ENCODE results near the gene GRIN1.

Gene GRIN1

DNA sequence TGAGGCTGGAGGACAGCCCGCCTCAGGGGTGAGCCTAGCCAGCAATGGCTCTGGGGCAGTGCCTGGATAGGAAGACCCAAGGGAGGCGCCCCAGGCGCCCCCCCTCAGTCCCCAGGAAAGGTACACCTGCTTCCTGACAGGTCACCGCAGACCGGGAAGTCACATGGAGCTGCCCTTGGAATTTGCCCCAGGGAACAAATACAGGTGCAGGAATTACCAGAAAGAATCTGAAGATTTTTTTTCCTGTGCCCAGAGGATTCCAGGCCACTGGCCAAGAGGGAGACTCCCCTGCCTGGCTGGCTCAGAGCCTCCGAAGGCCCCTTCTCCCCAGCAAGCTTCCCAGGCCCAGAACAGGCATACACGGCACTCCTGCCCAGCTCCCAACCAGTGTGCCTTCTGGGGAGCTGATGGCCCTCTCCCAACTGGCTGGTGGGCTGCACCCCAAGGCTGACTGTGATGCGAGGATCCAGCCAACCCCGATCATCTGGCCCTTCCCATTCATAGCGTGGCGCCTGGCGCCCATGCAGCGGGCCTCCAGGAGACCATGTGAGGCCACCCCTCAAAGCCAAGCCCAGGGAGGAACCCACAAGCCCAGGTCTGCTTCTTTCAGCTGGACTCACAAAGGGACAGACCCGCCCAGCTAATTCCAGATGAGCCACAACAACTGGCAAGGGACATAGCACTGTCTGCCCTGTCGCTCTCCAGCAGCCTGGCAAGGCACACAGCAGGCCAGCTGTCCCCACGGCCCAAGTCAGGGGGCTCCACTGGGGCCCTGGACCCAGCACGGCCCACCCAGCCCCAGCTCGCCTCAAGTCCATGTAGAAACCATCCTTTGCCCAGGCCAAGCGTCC lies 59.3 kb downstream of the GRIN1 start:
- DNase-seq: peak; percentile 37

DNA sequence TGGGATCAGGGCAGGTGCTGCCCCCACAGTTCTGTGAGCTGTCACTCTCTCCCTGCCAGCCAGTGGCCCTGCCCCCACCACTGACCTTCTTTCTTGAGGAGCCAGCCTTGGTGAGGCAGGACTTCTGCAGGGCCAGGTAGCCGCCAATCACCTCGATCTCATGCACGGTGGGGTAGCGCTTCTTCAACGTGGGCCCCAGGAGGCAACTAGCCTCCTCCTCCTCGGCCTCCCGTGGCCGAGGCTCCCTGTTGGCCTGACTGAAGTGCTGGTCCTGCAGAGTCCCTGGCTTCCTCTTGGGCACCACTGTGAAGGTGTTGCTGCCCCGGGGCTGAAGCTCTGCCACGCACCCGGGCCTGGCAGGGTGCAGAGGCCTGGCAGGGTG lies 59.9 kb downstream of the GRIN1 start:
- peak; percentile 41 for DNase-seq

DNA sequence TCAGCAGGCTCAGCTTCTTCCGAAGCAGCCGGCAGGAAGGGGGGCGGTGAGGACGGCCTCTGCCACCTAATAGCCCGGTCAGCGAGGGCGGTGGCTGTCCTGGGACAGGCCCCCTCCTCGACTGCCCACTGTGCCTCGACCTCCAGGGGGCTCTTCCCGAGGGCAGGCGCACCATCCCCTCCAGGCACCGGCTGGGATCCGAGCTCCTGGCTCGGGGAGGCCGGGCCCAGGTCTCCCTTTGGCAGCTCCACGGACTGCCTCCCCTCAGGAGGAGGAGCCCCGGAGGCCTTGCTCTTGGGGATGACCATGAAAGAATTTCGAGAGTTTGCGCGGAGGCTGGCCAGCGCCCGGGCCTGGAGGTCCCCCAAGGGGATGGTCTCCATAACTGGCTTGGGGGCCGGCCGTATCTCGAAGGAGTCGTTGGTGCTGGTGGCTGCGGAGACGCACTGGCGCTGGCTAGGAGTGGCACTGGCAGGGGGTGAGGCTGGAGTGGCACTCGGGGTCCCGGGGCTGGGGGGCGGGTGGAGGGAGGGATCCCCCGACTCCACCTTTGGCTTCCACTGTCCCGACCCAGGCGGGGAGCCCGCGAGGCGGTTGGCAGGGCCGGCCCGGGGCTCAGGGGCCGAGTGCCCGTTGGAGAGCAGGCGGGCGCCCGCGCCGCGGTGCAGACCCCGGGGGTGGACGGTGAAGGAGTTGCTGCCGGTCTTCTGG lies 60.6 kb downstream of the GRIN1 start:
- DNase-seq: peak; percentile 47

DNA sequence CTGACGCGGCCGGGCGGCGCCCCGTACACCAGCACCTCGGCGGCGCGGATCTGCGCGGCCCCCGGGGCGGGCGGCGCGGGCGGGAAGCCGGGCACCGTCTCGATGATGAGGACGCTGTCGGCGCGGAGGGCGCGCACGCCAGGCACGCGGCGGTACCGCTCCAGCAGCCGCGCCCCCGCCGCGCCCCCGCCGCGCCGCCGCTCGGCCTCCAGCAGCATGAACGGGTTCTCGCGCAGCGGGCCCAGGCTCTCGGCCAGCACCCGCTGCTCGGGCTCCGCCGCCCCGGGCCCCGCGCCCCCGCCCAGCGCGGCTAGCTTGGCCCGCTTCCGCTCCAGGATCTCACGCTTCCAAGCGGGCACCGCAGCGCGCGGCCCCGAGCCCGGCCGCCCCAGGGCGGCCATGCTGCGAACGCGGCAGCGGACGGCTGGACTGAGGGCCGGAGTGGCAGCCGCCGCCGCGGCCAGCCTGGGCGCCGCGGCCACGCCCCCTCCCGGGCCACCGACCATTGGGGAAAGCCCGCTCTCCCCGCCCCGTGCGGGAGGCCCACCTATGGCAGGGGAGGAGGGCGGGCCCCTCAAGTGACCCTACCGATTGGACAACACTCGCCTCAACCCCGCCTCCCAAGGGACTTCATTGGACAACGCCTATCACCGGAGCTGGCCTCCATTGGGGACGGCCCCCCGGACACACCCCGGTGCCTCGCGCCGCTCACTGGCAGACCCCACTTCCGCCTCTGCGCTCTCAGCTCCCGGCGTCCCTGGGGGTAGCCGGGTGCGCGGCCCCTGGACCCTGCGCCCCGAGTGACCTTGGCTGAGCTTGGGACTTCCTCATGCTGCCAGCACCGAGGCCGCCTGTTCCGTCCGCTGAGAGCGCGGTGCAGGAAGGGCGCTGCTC lies 61.6 kb downstream of the GRIN1 start, which contains the start of gene TPRN:
TSS of gene TPRN (minus strand) at position 431 of the 894 bp plus-strand sequence. CDS start at position 401, 30 bp downstream.
- peak; percentile 100 for DNase-seq

DNA sequence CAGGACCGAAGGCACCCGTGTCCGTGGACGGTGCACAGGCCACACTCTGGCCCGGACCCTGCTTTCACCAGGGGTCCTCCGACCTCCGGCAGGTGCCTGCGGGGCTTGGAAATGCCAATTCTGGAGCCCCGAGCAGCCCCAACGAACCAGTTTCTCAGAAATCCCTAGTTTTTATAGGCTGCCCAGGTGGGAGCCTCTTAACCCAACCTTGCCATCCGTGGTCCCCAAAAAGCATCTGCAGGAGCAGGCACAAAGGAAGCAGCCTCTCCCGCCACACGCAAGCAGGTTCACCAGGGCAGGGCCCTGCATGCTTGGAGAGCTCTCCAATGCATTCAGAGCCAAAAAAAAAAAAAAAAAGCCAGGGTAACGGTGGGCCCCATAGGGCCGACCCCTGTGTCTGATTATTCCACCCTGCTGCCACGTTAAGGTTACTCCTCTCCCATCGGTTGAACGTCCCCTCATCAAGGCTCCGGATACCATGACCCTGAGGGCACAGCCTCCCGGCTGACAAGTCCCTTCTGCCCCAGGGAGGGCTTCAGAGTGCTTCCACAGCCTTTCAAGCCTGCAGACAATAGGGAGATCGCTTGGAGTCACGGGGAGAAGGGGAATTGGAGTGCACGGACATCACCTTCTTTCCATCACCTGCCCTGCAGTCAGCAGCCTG lies 62.4 kb downstream of the GRIN1 start:
- peak; percentile 41 for DNase-seq

DNA sequence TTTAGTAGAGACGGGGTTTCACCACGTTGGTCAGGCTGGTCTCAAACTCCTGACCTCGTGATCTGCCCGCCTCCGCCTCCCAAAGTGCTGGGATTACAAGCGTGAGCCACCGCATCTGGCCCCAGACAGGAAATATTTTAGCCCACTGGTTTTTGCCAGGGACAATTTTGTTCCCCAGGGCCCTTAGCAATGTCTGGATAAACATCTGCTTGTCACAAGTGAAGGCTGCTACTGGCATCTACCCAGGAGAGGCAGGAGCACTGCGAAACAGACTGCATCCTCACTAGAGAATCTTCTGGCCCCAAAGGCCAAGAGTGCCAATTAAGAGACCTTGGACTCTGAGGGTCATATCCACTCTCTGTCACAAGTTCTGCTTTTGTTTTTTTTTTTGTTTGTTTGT lies 64.0 kb downstream of the GRIN1 start:
- DNase-seq: no peak

DNA sequence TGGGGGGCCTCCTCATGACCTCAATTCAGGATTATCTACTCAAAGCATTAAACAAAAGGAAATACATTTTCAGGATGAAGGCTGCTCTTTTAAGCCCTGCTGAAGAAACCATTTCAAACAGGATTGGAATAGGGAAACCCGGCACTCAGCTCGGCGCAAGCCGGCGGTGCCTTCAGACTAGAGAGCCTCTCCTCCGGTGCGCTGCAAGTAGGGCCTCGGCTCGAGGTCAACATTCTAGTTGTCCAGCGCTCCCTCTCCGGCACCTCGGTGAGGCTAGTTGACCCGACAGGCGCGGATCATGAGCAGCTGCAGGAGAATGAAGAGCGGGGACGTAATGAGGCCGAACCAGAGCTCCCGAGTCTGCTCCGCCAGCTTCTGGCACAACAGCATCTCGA lies 65.8 kb downstream of the GRIN1 start:
- peak; percentile 47 for DNase-seq

DNA sequence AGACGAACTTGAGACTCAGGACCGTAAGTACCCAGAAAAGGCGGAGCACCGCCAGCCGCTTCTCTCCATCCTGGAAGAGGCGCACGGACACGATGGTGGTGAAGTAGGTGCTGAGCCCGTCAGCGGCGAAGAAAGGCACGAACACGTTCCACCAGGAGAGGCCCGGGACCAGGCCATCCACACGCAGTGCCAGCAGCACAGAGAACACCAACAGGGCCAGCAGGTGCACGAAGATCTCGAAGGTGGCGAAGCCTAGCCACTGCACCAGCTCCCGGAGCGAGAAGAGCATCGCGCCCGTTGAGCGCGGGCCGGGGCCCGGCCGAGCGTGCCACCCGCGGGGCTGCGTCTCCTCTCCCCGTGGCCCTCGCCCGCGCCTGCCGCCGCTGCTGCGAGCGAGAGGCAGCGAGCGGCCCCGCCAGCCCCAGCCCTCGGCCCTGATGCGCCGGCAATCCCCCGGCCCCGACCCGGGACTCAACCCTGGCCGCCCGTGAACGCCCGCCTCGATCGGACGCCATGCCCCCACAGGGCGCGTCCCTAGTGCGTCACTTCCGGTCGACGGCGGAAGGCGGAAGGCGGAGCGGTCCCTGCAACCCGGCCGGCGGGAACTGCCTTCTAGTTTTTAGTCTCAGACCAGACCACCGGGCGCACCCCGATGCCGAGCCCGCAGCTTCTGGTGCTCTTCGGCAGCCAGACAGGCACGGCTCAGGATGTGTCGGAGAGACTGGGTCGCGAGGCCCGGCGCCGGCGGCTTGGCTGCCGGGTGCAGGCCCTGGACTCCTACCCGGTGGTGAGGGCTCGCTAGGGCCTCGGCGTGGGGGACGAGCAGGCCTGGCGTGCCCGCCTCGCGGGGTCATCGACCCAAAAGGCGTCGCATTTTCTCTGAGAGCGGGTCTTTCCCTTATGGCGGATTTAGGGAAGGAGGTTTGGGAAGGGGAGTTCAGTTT lies 66.4 kb downstream of the GRIN1 start, which contains the start of the genes NDOR1 and TMEM203:
TSS of gene NDOR1 (plus strand) at position 575 of the 944 bp plus-strand sequence. CDS start at position 653, 78 bp downstream.
TSS of gene TMEM203 (minus strand) at position 523 of the 944 bp plus-strand sequence. CDS start at position 289, 234 bp downstream.
- peak; percentile 99 for DNase-seq

DNA sequence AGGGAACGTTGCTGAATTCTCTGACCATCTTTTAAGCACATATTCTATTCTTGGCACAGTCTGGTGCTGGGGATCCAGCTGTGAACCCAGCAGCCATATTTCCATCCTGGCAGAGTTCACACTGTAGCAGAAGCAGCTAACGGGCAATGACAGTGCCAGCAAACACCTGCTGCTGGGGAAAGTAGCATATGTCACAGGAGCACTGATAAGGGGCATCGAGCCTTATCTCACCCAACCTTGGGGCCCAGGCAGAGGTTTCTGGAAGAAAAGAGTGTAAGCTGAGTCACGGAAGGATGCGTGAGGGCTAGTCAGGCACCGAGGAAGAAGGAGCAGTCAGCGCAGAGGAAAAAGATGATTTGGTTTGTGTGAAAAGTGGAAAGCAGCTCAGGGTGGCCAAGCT lies 67.6 kb downstream of the GRIN1 start:
- no peak for DNase-seq

DNA sequence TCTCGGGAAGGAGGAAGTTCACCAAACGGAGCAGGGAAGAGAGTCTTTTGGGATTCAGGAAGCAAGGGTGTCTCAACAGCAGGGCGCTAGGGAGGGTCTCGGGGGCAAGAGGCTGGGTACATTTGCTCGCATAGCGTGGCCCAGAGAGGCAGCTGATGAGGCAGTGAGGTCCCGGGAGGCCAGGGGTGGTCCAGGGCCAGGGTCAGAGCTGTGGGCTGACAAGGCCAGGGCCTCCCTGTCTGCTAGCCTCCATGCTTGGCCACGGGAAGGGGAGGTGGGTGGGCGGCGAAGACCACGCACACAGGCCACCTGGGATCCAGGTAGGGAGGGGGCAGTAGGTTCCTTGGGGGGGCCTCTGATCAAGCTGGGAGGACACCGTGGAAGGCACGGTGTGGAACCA lies 72.6 kb downstream of the GRIN1 start:
- DNase-seq: no peak

DNA sequence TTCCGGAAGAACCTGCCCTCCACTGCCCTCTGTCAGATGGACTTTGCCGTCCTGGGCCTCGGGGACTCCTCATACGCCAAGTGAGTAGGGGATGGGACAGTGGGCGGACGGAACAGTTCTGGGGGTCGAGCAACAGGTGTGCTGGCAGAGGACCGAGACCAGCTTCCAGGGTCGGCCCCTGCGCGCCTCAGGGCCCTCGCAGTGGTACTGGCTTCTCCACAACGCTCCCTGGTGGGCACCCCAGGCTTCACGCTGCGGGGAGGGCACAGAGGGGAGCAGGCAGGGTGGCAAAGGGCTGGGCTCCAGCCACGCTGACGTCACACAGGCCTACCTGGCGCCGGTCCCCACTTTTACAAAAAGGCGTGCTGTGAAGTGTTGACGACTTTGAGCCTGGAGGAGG lies 73.6 kb downstream of the GRIN1 start:
- DNase-seq: peak; percentile 79

DNA sequence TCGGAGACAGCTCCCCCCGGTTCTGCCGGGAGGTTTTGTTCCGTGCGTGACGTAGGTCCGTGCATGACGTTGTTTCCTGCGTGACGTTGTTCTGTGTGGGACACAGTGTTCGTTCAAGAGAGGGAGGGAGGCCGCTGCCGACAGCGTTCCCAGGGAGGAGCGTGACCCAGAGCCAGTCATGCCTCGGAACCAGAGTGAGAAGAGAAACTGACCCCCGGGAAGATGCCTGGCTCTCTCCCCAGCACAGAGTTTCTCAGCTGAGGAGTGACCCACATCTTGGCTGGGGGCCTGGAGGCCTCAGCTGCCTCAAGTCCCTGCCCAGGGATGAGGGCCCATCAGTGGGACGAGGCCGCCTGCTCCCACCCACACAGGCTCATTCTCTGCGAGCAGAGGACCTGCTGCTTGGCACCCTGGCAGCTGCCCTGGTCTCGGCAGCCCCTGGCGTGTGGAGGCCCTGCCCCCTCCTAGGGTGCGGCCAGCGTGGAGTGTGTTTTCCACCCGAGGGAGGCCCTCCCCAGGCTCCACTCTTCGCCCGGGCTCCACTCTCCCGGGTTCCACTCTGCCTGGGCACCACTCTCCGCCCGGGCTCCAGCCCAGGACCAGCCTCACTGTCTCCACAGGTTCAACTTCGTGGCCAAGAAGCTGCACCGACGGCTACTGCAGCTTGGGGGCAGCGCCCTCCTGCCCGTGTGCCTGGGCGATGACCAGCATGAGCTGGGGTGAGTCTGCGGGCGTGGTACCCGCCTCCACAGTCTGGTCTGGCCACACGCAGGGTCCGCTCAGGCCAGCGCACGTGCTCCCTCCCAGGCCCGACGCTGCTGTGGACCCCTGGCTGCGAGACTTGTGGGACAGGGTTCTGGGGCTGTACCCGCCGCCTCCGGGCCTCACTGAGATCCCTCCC lies 74.5 kb downstream of the GRIN1 start:
- DNase-seq: peak; percentile 90

DNA sequence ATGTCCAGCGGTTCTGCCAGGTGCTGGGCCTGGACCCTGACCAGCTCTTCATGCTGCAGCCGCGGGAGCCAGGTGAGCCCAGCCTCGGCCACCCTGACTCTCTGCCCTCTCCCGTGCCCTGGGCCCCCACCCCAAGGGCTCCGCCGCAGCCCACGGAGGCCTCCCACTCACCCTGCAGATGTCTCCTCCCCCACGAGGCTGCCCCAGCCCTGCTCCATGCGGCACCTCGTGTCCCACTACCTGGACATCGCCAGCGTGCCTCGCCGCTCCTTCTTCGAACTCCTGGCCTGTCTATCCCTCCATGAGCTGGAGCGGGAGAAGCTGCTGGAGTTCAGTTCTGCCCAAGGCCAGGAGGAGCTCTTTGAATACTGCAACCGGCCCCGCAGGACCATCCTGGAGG lies 75.7 kb downstream of the GRIN1 start:
- DNase-seq: no peak

DNA sequence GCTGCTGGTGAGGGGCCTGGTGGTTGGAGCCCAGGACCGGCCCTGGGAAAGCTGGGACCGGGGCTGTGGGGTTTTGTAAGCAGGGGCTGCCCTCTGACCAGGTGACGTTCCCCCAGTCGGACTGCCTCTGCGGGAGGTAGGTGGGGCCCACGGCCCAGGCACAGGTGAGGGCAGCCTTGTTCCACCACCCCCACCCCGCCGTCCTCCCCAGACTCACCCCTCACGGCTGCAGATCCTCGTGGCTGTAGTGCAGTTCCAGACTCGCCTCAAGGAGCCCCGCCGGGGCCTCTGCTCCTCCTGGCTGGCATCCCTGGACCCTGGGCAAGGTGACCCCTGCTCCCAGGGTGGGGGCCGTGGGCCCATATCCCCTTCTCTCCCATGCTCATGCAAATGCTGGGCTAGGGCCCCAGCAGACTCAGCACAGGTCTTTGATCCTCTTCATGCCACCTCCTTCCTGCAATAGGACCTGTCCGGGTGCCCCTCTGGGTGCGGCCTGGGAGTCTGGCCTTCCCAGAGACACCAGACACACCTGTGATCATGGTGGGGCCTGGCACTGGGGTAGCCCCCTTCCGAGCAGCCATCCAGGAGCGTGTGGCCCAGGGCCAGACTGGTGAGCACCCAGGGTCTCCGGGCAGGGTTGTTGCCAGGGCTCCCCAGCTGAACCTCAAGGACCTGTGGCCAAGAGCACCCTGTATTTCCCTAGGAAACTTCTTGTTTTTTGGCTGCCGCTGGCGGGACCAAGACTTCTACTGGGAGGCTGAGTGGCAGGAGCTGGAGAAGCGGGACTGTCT lies 76.4 kb downstream of the GRIN1 start:
- DNase-seq: peak; percentile 28

DNA sequence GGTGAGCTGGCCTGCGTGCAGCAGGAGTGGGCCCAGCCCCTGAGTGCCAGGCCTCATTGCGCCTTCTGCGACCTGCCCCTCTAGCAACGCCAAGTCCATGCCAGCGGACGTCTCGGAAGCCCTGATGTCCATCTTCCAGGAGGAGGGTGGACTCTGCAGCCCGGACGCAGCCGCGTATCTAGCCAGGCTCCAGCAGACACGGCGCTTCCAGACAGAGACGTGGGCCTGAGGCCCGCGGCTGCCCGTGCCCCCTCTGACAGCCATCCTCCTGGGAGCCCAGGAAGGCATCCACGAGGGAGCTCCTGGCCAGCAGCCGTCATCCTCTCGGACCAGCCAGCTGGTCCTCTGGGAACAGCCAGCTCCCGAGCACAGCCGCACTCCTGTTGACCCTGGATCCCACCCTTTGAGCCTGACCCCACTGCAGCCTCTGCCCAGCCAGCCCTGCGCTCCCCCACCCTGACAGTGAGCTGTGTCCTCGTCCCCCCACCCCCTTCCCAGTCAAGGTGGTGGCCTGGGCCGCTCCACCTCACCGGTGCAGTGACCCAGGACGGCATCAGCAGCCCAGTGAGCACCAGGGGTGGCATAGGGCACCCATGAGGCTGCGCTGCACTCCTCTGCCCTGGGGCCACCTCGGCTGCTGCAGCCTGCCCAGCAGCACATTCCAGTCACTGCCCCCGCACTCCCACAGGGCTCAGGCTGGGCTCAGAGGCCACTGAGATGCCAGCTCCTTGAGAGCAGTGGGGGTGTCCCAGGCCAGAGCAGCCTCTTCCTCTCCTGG lies 77.4 kb downstream of the GRIN1 start:
- DNase-seq: no peak

DNA sequence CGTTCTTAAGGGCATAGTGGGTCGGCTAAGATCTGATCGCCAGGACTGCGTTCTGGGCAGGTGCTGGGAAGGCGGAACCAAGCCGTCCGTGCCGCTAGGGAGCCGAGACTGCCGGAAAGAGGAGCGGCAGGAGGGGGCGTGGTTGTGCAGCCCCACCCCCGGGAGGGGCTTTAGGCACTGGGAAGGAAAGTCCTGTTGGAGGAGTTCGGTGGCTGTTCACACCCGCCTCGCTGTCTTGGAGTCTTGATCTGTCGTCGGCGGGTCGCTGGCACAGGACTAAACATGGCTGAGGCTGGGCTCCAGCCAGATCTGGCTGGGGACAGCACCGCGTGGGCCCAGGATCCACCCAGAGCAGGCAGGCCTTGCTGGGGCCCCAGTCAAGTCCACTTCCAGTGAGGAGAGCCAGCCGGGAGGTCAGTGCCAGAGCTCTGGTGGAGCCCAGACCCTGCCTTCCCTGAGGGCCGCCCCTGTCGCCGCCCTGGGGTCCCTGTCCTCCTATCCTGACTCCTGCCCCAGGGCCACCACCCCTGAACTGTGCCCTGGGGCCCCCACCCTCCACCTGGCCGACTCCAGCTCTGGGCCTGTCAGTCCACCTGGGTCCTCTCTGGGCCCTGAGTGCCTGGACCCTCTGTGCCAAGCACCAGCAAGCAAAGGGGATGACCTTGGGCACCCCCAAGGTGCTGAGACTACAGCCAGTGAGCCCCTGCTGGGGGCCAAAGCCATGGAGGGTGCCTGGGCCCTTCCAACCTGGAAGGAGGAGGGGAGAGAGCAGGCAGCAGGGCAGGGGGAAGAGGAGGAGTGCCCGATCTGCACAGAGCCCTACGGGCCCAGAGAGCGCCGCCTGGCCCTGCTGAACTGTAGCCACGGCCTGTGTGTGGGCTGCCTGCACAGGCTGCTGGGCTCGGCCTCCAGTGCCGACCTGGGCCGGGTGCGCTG lies 78.6 kb downstream of the GRIN1 start:
- peak; percentile 99 for DNase-seq

DNA sequence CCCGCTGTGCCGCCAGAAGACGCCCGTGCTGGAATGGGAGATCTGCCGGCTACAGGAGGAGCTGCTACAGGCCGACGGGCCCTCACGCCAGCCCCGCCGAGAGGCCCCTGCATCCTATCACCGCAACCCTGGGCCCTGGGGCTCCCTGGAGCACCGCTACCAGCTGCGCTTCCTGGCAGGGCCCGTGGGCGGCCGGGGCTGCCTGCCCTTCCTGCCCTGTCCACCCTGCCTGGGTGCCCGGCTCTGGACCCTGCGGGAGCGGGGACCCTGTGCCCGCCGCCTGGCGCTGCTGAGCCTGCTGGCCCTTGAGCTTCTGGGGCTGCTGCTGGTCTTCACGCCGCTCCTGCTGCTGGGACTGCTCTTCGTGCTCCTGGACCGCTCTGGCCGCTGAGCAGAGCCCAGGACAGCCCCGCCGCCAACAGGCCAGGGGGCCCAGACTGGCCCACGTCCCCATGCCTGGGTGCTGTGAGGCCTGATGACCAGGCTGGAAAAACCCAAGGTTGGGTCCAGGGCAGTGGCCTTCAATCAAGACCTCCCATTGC lies 79.3 kb downstream of the GRIN1 start:
- DNase-seq: no peak

All from 8988T (cell line).